Subcutaneous adipose tissue (tissue), 4 donors: Measurements from ENCODE around the gene EPHA2. TPM values are rescaled to one million over a fixed set of nuclear protein-coding genes. Genes with fewer than 3 reads are reported as not detected.

Experiments used
- CTCF ChIP-seq: fragments of 450-650 bp; IDR thresholded peaks from one replicate; pipeline ENCODE4 v1.5.1; 2016; ENCODE audit warnings: low read depth, mild to moderate bottlenecking, control low read depth, antibody characterized with exemption, moderate library complexity
- total RNA-seq, 4 donors: library from RNA; depleted of rRNA; stranded (reverse); fragments of >200 nt; gene quantifications; one replicate each; pipeline ENCODE4 v1.1.0, GENCODE V29; 2016

EPHA2 gene
- total RNA-seq, 4 donors from 2014 or later: 3.6 to 20.3 (median 7.3) TPM

GRCh38 chr1:16164213-16165072, 8.6 kb upstream of the EPHA2 start:
- no peak for TF ChIP-seq CTCF

GRCh38 chr1:16162163-16162822, 6.4 kb upstream of the EPHA2 start:
- TF ChIP-seq CTCF: no peak

- TF ChIP-seq CTCF: no peak
Measured at GRCh38 chr1:16161717-16162116, 5.8 kb upstream of the EPHA2 start.

- TF ChIP-seq CTCF: no peak
Measured at GRCh38 chr1:16158993-16159831, 3.3 kb upstream of the EPHA2 start.

GRCh38 chr1:16158025-16158424, 2.2 kb upstream of the EPHA2 start:
- no peak for TF ChIP-seq CTCF

GRCh38 chr1:16156848-16157495, 1.1 kb upstream of the EPHA2 start:
- TF ChIP-seq CTCF: no peak
